ENCODE results near the gene ASB6.

The ASB6 gene

DNA sequence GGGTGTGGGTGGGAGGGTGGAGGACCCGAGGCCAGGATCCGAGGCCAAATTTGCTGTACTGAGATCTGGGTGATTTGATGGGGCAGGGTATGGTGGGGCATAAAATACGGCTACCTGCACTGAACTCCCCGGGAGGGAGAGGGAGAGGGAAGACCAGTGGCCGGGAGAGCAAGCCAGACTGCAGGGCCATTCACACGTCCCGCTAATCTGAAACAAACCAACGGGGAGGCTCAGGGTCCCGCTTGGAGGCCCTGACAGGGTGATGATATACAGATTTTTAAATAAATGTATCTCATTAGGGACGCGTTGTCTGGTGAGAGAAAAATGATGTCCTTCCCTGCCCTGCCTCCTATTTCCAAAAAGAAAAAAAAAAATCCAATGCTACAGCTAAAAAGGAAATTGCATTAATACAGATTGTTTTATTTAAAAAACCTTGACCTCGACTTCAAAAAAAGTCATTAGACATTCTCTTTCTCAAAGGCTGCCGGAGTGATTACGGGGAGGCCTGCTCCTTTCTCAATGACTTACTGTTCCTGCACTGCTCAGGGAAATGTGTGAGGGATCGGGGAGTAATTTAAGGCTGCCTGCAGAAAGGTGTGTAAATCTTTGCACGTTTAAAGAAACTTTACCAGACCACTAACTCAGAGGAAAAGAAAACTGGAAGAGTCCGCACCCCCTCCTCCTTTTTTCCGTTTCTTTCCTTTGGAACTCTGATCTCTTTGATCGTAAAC is 12.0 kb upstream of the ASB6 start:
- H3K4me3 ChIP-seq (replicated peaks; ENCODE audit: low read depth, low read length): no peak overlapping the region
- DNase-seq (ENCODE audit: low read depth): no peak

DNA sequence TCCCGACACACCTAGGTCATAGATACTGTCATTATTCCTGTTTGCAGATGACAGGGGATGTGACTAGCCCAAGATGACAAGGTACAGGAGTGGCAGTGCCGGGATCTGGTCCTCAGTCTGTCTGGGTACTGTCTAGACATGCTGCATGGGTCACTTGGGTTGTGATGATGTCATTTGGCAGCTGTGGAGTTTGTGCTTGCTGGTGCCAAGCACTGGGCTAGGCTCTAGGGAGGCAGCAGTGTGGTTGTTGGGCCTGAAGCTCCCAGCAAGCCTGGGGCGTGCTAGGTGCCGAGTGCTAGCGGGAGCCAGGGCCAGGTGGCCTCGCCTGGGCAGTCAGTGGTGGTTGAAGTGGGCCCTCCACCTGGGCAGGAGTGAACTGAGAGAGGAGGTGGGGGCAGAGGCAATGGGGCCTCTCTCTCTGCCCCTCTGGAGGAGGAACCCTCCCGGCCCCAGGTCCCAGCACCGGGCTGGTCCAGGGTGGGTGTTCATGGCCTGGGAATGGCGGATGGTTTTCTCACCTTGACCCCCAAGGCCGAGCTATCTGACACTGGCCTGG is 8.8 kb upstream of the ASB6 start:
- no peak for TF ChIP-seq CTCF (IDR thresholded peaks at IDR 0.05; ENCODE audit: low read length, missing control alignments)
- no peak for DNase-seq (ENCODE audit: low read depth)
- no peak overlapping the region for H3K4me3 ChIP-seq (replicated peaks; ENCODE audit: low read depth, low read length)

More for the DNA sequence above, 12.0 kb upstream of the ASB6 start:
- TF ChIP-seq CTCF (IDR thresholded peaks at IDR 0.05; ENCODE audit: low read length, missing control alignments): no peak

DNA sequence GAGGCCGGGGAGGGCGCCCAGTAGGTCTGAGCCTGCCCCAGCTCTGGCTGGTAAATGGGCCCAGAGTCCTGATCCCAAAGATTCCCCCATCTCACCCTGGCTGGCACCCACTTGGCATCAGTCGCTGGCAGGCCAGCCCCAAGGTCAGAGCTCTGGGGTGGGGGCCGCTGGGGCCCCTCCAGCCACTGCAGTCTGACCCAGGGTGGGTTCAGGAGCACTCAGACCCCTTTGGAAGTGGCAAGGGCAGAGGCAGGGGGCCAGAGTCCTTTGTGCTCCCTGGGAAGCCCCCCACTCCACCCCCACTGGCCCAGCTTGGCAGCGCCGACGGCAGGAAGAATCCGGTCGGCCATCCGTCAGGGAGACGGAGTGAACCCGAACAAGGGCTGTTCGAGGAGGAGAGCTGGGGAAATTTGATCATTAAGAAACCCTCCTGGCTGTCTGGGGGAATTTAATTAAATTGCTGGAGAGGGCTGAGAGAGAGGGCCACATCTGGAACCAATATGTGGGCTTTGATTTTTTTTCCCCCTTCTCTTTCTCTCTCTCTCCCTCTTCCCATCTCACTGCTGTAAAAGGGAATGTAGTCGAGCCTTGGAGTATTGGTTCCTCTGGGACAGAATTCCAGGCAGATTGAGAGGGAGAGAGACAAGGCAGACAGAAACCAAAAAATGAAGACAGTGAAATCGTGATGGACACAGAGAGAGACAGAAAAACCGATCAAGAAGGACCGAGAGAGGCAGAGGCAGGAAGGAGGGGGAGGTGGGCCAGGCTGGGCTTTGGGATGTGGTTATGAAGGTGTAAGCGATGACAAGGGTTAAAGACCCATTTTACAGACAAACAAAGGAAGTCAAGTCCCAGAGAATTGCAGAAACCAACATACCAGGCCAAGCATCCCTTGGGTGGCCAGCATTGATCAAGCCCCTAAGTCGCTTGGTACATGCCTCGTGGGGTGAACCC is 8.1 kb upstream of the ASB6 start:
- DNase-seq (ENCODE audit: low read depth): no peak

GRCh38 chr9:129648764-129649115 is 6.8 kb upstream of the ASB6 start:
- no peak for DNase-seq (ENCODE audit: low read depth)
- H3K4me3 ChIP-seq (replicated peaks; ENCODE audit: low read depth, low read length): no peak overlapping the region
- TF ChIP-seq CTCF (IDR thresholded peaks at IDR 0.05; ENCODE audit: low read length, missing control alignments): no peak

More for the DNA sequence above, 8.1 kb upstream of the ASB6 start:
- no peak overlapping the region for H3K4me3 ChIP-seq (replicated peaks; ENCODE audit: low read depth, low read length)
- TF ChIP-seq CTCF (IDR thresholded peaks at IDR 0.05; ENCODE audit: low read length, missing control alignments): no peak

DNA sequence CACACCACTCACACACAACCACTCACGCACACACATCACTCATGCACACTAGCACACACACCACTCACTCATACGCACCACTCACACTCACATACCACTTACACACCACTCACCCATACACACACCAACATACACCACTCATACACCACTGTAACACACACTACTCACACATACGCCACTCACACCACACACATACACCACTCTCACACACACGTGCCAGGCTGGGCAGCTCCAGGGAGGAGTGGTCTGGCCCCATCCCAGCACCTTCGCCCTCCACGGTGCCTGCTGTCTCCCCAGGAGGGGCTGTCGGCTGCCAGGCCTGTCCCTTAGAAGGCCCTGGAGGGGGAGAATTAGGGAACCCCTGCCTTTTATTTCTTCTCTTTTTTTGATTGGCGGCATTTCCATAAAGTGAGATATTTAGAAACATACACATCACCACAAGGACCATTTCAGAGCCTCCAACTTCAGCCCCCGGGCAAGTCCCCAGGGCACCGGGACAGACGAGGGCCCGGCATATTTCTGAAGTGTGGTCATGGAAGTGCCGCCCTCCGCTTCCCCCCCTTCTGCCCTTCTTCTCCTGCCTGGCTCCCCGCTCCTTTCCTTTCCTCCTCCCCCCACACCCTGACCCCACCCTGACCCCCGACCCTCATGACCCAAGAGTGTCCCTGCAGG is 6.3 kb upstream of the ASB6 start:
- DNase-seq (ENCODE audit: low read depth): no peak
- H3K4me3 ChIP-seq (replicated peaks; ENCODE audit: low read depth, low read length): no peak overlapping the region
- TF ChIP-seq CTCF (IDR thresholded peaks at IDR 0.05; ENCODE audit: low read length, missing control alignments): no peak

DNA sequence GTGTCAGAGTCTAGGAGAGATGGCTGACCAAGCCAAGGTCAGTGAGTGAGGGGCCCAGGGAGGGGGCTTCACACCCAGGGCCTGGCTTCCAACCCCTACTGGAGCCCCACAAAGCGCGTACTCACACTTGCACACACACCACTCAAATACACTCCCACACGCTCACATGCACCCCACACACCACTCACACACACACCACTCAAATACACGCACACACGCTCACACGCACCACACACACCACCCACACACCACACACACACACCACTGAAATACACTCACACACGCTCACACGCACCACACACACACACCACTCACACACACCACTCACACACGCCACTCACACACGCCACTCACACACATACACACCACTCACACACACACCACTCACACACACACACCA is 5.7 kb upstream of the ASB6 start:
- H3K4me3 ChIP-seq (replicated peaks; ENCODE audit: low read depth, low read length): no peak overlapping the region
- DNase-seq (ENCODE audit: low read depth): no peak
- no peak for TF ChIP-seq CTCF (IDR thresholded peaks at IDR 0.05; ENCODE audit: low read length, missing control alignments)
